ENCODE results near the gene RASGEF1B.

RASGEF1B gene

GRCh38 chr4:81436941-81437574, 34.6 kb downstream of the RASGEF1B start:
- no peak overlapping the region for H3K27ac Mint-ChIP-seq
- no peak for ATAC-seq
- no peaks in the 10 kb centered on the region for H3K4me1 Mint-ChIP-seq
- peaks cover 50% of the 10 kb centered on the region for H3K36me3 Mint-ChIP-seq
- no peak overlapping the region for H3K4me3 Mint-ChIP-seq
- H3K27me3 Mint-ChIP-seq, result no peaks in the 10 kb centered on the region
- no peaks in the 10 kb centered on the region for H3K9me3 Mint-ChIP-seq

- Mint-ChIP-seq H3K27me3 (no peaks in the 10 kb centered on the region), H3K4me1 (no peaks in the 10 kb centered on the region), H3K27ac (no peak overlapping the region), H3K36me3 (peaks cover 56% of the 10 kb centered on the region), H3K4me3 (no peak overlapping the region), H3K9me3 (no peaks in the 10 kb centered on the region)
- no peak for ATAC-seq
These were observed 35.6 kb downstream of the RASGEF1B start for GRCh38 chr4:81436096-81436495.

- Mint-ChIP-seq H3K4me3 (no peak overlapping the region), H3K4me1 (no peaks in the 10 kb centered on the region), H3K27me3 (no peaks in the 10 kb centered on the region), H3K27ac (peak overlapping the region; percentile 36), H3K36me3 (peaks cover 58% of the 10 kb centered on the region), H3K9me3 (peaks cover 3% of the 10 kb centered on the region)
- ATAC-seq, result no peak
These were observed 38.9 kb downstream of the RASGEF1B start for GRCh38 chr4:81432825-81433224.

GRCh38 chr4:81431971-81432370, 39.7 kb downstream of the RASGEF1B start:
- Mint-ChIP-seq H3K4me3 (no peak overlapping the region), H3K9me3 (peaks cover 3% of the 10 kb centered on the region), H3K4me1 (no peaks in the 10 kb centered on the region), H3K27me3 (no peaks in the 10 kb centered on the region), H3K36me3 (peaks cover 66% of the 10 kb centered on the region), H3K27ac (peak overlapping the region; percentile 36)
- ATAC-seq, result no peak

- Mint-ChIP-seq H3K36me3 (peaks cover 81% of the 10 kb centered on the region), H3K4me1 (no peaks in the 10 kb centered on the region), H3K4me3 (no peak overlapping the region), H3K27me3 (no peaks in the 10 kb centered on the region), H3K9me3 (peaks cover 3% of the 10 kb centered on the region), H3K27ac (peak overlapping the region; percentile 4)
- ATAC-seq, result no peak
These were observed 42.1 kb downstream of the RASGEF1B start for GRCh38 chr4:81429607-81430006.

- peaks cover 78% of the 10 kb centered on the region for H3K36me3 Mint-ChIP-seq
- ATAC-seq, result no peak
- no peaks in the 10 kb centered on the region for H3K4me1 Mint-ChIP-seq
- H3K27me3 Mint-ChIP-seq, result no peaks in the 10 kb centered on the region
- peaks cover 3% of the 10 kb centered on the region for H3K9me3 Mint-ChIP-seq
- no peak overlapping the region for H3K4me3 Mint-ChIP-seq
- peak overlapping the region; percentile 4 for H3K27ac Mint-ChIP-seq
These were observed 42.7 kb downstream of the RASGEF1B start for GRCh38 chr4:81429031-81429430.

GRCh38 chr4:81428002-81428401, 43.7 kb downstream of the RASGEF1B start:
- peaks cover 71% of the 10 kb centered on the region for H3K36me3 Mint-ChIP-seq

GRCh38 chr4:81427344-81427821, 44.3 kb downstream of the RASGEF1B start:
- H3K27me3 Mint-ChIP-seq, result no peaks in the 10 kb centered on the region
- no peak overlapping the region for H3K27ac Mint-ChIP-seq
- H3K9me3 Mint-ChIP-seq, result peaks cover 3% of the 10 kb centered on the region
- H3K36me3 Mint-ChIP-seq, result peaks cover 68% of the 10 kb centered on the region
- ATAC-seq, result no peak
- no peak overlapping the region for H3K4me3 Mint-ChIP-seq
- H3K4me1 Mint-ChIP-seq, result peaks cover 8% of the 10 kb centered on the region

More at GRCh38 chr4:81428002-81428401, 43.7 kb downstream of the RASGEF1B start:
- H3K27me3 Mint-ChIP-seq, result no peaks in the 10 kb centered on the region
- H3K4me1 Mint-ChIP-seq, result peaks cover 2% of the 10 kb centered on the region
- no peak overlapping the region for H3K4me3 Mint-ChIP-seq
- H3K9me3 Mint-ChIP-seq, result peaks cover 3% of the 10 kb centered on the region
- H3K27ac Mint-ChIP-seq, result no peak overlapping the region
- ATAC-seq, result no peak

- no peak for ATAC-seq
- peaks cover 3% of the 10 kb centered on the region for H3K9me3 Mint-ChIP-seq
- H3K27ac Mint-ChIP-seq, result no peak overlapping the region
- no peaks in the 10 kb centered on the region for H3K27me3 Mint-ChIP-seq
- H3K36me3 Mint-ChIP-seq, result peaks cover 62% of the 10 kb centered on the region
- H3K4me1 Mint-ChIP-seq, result peaks cover 14% of the 10 kb centered on the region
- H3K4me3 Mint-ChIP-seq, result no peak overlapping the region
These were observed 44.9 kb downstream of the RASGEF1B start for GRCh38 chr4:81426770-81427289.

- H3K27ac Mint-ChIP-seq, result peak overlapping the region; percentile 33
- ATAC-seq, result no peak
- no peak overlapping the region for H3K4me3 Mint-ChIP-seq
- H3K27me3 Mint-ChIP-seq, result no peaks in the 10 kb centered on the region
- peaks cover 31% of the 10 kb centered on the region for H3K4me1 Mint-ChIP-seq
- peaks cover 46% of the 10 kb centered on the region for H3K36me3 Mint-ChIP-seq
- H3K9me3 Mint-ChIP-seq, result peaks cover 3% of the 10 kb centered on the region
These were observed 46.6 kb downstream of the RASGEF1B start for GRCh38 chr4:81424816-81425755.

GRCh38 chr4:81424336-81424735, 47.4 kb downstream of the RASGEF1B start:
- H3K9me3 Mint-ChIP-seq, result no peaks in the 10 kb centered on the region
- no peak for ATAC-seq
- no peak overlapping the region for H3K4me3 Mint-ChIP-seq
- H3K27me3 Mint-ChIP-seq, result no peaks in the 10 kb centered on the region
- peaks cover 34% of the 10 kb centered on the region for H3K4me1 Mint-ChIP-seq
- peaks cover 38% of the 10 kb centered on the region for H3K36me3 Mint-ChIP-seq
- peak overlapping the region; percentile 20 for H3K27ac Mint-ChIP-seq

GRCh38 chr4:81422595-81422994, 49.1 kb downstream of the RASGEF1B start:
- ATAC-seq, result no peak
- Mint-ChIP-seq H3K4me1 (peaks cover 46% of the 10 kb centered on the region), H3K27ac (peak overlapping the region; percentile 83), H3K36me3 (peaks cover 27% of the 10 kb centered on the region), H3K27me3 (no peaks in the 10 kb centered on the region), H3K9me3 (no peaks in the 10 kb centered on the region), H3K4me3 (no peak overlapping the region)

- Mint-ChIP-seq H3K27ac (peak overlapping the region; percentile 83), H3K9me3 (no peaks in the 10 kb centered on the region), H3K27me3 (no peaks in the 10 kb centered on the region), H3K4me1 (peaks cover 47% of the 10 kb centered on the region), H3K4me3 (no peak overlapping the region), H3K36me3 (peaks cover 21% of the 10 kb centered on the region)
- ATAC-seq, result peak; percentile 100
These were observed 50.1 kb downstream of the RASGEF1B start for GRCh38 chr4:81421346-81422218.

- Mint-ChIP-seq H3K4me1 (peaks cover 47% of the 10 kb centered on the region), H3K27ac (peak overlapping the region; percentile 38), H3K9me3 (no peaks in the 10 kb centered on the region), H3K27me3 (no peaks in the 10 kb centered on the region), H3K4me3 (no peak overlapping the region), H3K36me3 (peaks cover 5% of the 10 kb centered on the region)
- ATAC-seq, result no peak
These were observed 53.1 kb downstream of the RASGEF1B start for GRCh38 chr4:81418572-81418971.

All from stimulated activated memory B cell treated with anti-CD40 and anti-IgM and Interleukin-4, amounts not matched to agents 10 μg/mL and 1 μg/mL and 100 μg/mL, for 72 hours (primary cell).